GM18519 (cell line): ENCODE measurements around the gene HMGCLL1.

Experiments used
- ATAC-seq: cut with Tn5 transposase; IDR thresholded peaks from one replicate; pipeline ENCODE4 v1.9.1; 2021; ENCODE audit warnings: mild to moderate bottlenecking, moderate library complexity; ENCODE audit not compliant: unreplicated experiment, low FRiP score

The HMGCLL1 gene

DNA sequence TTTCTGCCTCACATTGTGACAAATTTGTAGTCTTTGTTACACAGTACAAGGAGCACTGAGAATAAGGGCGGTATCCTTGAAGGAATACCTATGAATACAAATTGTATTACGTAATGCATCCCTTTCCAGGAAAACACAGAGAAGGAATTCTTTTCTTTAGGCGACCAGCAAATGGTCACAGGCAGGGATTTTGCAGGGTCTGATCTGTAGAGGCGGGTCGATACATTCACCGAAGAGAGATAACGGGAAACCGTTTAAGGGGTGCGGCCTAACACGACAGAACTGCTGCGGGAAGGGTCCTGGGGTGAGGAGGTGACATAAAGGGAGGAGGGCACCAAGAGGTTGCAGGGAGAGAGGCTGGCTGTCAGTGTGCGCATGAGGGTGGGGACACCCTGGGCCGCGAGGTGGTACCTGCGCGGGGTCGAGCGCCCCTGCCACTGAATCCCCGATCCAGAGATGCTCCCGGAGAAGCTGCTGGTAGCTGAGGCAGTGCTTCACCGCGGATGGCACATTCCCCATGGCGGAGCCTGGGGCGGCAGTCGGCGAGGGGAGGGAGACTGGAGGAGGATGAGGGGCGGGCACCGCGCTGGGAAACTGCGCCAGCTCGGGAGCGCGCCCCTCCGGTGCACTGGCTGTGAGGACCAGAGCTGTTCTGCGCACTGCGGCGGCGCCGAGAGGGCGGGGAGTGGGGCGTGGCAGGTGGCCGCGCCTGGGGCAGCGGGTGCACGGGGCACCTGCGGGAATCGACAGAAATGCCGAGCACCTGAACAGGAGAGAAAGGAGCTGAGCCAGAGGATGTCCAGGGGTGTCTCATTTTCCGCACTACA is at the start of gene HMGCLL1:
Gene HMGCLL1 (minus strand): TSS at position 656 of the 827 bp plus-strand sequence. CDS start 137 bp downstream, at position 519.
- ATAC-seq: no peak

- no peak for ATAC-seq
Observed at GRCh38 chr6:55621993-55622392, 43.0 kb upstream of the HMGCLL1 start.

DNA sequence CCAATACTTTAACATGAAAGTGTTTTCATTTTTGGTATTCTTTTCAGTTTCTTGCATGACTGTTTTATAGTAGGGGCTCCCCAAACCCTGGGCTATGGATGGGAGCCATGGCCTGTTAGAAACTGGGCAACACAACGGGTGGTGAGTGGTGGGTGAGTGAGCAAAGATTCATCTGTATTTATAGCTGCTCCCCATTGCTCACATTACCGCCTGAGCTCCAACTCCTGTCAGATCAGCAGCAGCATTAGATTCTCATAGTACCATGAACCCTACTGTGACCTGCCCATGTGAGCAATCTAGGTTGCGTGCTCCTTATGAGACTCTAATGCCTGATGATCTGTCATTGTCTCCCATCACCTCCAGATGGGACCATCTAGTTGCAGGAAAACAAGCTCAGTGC is 42.3 kb upstream of the HMGCLL1 start:
- no peak for ATAC-seq

DNA sequence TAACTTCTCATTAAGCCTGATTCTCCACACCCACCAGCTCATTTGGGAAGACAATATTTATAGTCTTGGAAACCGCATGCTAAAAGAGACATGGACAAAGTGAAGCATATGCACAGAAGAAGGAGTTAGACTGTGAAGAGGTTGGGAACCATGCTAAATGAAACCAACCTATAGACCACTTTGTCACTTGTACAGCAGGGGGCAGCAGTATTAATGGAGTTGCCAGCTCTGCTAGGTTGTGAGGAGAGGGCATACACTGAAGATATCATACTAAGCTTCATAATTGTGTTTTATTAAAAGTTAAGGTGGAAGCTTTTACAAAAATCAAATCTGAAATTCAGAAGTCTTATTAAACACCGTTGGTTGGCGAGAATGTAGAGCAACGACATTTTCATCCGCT is 38.3 kb upstream of the HMGCLL1 start:
- ATAC-seq: peak; percentile 83

DNA sequence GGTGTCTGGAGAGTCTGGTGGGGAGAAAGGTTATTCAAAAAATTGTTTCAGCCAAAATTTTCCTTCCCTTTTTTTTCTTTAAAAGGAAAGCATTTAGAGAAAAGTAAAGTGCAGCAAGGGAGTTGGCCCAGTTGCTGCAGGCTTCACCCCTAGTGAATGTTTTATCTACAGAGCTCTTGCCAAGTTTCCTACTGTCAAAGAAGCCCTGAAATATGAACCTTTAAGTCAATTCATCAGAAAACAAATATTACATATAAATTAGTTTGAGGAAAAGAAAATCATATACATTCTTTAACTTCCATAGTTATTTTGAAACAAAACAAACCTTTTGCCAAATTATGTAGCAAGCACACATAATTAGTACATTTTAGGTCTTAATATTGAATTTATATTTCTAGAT is 25.0 kb upstream of the HMGCLL1 start:
- ATAC-seq: no peak

DNA sequence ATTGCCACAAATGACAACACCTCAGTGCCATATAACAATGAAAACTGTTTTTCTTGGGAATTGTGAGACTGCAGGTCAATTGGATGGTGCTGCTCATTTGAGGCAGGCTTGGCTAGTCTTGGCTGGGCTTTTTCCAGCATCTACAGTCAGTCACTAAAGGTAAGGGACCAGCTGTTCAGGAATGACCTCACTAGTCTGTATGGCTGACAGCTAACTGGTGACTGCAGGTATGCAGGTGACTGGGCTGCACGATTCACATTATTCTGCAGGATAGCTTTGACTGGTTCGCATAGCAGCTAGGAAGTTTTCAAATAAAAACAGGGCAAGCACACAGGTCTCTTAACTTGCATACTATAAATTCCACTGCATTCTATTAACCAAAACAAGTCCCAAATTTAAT is 22.1 kb upstream of the HMGCLL1 start:
- no peak for ATAC-seq

GRCh38 chr6:55594442-55594841 is 15.4 kb upstream of the HMGCLL1 start:
- no peak for ATAC-seq

GRCh38 chr6:55584654-55585354 is 5.8 kb upstream of the HMGCLL1 start:
- no peak for ATAC-seq

DNA sequence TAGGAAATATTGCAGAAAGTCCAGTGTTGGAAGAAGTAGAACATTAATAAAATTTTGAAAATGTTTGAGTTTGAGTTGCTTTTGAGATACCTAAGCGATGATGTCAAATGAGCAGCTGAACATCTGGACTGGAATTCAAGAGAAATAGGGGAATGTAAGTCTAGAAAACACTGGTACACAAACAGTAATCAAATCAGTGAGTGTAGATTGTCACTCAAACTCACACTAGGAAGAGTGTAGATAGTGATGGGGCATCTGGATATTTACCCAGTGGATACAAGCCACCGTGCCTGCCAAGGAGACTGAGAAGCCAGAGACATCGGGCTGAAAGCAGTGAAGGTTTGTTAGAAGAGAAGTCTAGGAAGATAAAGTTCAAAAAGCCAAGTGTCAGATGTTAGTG is 2.2 kb downstream of the HMGCLL1 start:
- ATAC-seq: no peak

DNA sequence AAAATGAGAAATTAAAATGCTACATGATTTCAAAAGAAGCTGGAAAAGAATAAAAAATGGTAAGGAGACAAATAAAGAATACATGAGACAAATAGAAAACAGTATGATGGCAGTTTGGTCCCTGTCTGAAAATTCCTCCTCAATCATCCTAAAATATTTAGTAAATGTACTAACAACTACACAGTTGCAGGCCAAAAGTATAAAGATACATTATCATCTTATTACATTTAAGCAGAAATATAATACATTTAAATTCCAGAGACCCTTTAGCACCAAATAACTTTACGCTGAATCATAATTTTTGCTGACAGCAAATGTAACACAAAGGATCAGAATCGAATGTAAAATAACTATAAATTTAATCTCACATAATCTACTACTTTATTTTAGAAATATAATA is 4.4 kb downstream of the HMGCLL1 start:
- no peak for ATAC-seq

DNA sequence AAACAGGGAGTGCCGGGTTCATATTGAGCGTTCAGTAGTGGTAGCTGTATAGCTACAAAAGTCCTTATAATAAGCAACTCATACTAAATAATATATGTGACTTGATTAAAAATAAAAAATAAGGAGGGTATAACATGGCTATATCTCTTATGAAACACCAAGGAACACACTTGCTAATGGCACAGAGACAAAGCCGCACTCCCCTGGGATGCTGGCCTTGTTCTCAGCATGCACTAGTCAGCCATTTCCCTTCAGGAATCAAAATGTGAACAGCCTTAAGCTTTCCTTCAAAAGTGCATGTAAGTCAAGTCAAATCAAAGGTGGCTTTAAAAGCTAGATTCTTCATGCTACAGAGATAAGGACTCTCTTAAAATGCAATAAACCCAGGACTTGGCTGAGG is 9.4 kb downstream of the HMGCLL1 start:
- ATAC-seq: no peak

DNA sequence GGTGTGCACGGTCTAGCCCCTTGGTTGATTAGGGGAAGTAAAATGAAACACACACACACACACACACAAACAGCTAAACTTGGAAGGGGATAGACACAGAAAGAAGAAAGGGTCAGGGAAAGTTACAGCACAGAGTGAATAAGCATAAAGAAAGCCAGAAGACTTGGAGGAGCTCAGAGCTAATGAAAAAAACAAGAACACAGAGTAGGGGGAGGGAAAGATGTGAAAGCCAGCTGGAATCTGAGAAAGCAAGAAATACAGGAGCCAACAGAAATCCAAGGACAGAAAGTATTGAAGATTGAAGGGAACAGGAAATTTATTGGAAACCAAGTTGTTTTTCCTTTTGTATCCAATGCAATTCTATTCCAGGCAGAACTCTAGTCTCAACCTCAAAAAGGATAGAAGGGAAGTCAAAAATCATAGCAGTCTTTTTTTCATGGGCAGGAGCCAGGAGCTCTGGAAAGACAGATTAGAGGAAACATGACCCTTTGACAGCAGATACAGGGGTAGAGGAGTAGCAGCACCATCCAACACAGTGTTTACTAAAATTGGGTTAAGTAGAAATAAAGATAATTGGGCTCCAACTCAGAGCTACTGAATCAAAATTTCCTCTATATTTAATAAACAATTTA is 10.1 kb downstream of the HMGCLL1 start:
- ATAC-seq: no peak

- ATAC-seq: no peak
Observed at GRCh38 chr6:55567558-55567957, 11.4 kb downstream of the HMGCLL1 start.

- no peak for ATAC-seq
Observed at GRCh38 chr6:55566036-55566710, 12.8 kb downstream of the HMGCLL1 start.

DNA sequence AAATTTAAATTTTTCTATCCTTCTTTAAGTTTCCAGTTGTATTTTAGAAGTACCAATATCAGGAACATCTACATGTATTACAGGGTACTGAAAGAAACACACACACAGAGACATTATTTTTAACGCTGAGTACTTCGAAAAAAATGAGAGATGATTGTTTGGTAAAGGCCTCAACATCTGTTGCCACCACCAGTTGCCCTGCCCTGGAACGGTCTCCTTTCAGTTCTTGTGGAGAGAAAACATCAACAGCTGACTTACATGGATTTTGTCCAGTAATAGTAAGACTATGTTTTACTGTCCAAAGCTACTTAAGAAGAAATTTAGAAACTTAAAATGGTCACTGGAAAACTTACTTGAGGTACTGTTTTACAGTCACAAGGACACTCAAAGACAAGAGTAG is 16.7 kb downstream of the HMGCLL1 start:
- ATAC-seq: no peak

- ATAC-seq: no peak
Observed at GRCh38 chr6:55560290-55560885, 18.6 kb downstream of the HMGCLL1 start.

- ATAC-seq: no peak
Observed at GRCh38 chr6:55557146-55557545, 21.8 kb downstream of the HMGCLL1 start.

- no peak for ATAC-seq
Observed at GRCh38 chr6:55545791-55546190, 33.2 kb downstream of the HMGCLL1 start.

DNA sequence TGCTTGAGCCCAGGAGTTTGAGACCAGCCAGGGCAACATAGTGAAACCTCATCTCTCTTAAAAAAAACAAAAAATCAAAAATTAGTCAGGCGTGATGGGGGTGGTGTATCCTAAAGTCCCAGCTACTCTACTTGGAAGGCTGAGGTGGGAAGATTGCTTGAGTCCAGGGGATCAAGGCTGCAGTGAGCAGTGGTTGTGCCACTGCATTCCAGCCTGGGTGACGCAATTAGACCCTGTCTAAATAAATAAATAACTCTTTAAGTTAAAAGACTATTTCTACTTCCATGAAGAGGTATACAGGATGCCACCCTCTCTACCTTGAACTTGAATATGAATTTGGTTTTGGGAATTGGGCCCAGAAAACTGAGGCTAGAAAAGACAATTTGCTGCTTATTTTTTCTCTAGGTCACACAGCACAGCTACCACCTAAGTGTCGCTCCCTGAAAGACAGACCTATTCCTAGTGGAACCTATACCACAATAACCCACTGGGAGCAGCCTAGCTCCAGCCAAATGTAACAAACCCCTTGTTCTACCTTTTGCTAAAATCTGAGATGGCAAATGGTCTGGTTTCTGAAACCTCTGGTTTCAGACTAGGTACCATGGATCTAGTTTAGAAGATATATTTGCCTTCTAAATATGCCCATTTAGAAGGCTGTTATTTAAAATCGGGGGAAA is 35.2 kb downstream of the HMGCLL1 start:
- ATAC-seq: no peak

DNA sequence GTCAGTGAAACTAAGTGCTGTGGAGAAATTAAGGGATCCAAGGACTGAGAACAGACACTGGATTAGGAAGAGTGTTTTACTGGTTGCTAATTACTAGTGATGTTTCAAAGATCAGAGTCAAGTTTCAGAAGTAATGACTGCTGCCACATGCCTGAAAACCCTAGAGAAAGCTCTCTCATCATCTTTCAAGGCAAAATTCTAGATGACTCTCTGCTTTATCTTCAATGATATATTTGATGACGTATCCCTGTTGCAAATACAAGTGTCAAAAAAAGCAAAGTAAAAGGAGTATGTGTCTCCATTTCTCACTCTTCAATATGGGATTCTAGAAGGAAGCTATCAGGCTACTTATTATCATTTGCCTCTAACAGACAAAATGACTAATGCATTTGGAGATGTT is 38.0 kb downstream of the HMGCLL1 start:
- no peak for ATAC-seq
